Kidney epithelial cell (primary cell): Measurements from ENCODE around the gene ECM2. TPM values are rescaled to one million over a fixed set of nuclear protein-coding genes. Genes with fewer than 3 reads are reported as not detected.

Source experiments
- DNase-seq: peaks from one replicate; pipeline ENCODE4 v3.0.0-alpha.2; 2010; ENCODE audit warnings: low read depth
- H3K27me3 ChIP-seq: 2 replicates; pipeline ENCODE4 v1.6.0; 2011; ENCODE audit warnings: low read length; ENCODE audit not compliant: control insufficient read depth, insufficient read depth
- H3K36me3 ChIP-seq: 2 replicates; pipeline ENCODE4 v1.5.1; 2011; ENCODE audit warnings: low read length; ENCODE audit not compliant: control insufficient read depth, insufficient read depth
- H3K4me3 ChIP-seq: 2 replicates; pipeline ENCODE4 v1.5.1; 2011; ENCODE audit warnings: low read depth, mild to moderate bottlenecking, control low read depth, low read length
- CTCF ChIP-seq: IDR thresholded peaks from 2 replicates; pipeline ENCODE4 v1.5.1; 2011; ENCODE audit warnings: mild to moderate bottlenecking, moderate library complexity, low read length, control low read depth, inconsistent platforms; ENCODE audit not compliant: insufficient read depth, poor library complexity, severe bottlenecking
- total RNA-seq: library from RNA; depleted of rRNA; stranded (reverse); fragments of >200 nt; gene quantifications from 2 replicates; pipeline ENCODE4 v1.2.3, GENCODE V29; 2015

ECM2 gene
- total RNA-seq, 1 donor from 2014 or later, result not detected

GRCh38 chr9:92493749-92494387 is 41.9 kb downstream of the ECM2 start:
- Histone ChIP-seq H3K27me3 (no peaks in the 10 kb centered on the region), H3K4me3 (no peak overlapping the region), H3K36me3 (no peaks in the 10 kb centered on the region)
- TF ChIP-seq CTCF, result no peak
- DNase-seq, result no peak

DNA sequence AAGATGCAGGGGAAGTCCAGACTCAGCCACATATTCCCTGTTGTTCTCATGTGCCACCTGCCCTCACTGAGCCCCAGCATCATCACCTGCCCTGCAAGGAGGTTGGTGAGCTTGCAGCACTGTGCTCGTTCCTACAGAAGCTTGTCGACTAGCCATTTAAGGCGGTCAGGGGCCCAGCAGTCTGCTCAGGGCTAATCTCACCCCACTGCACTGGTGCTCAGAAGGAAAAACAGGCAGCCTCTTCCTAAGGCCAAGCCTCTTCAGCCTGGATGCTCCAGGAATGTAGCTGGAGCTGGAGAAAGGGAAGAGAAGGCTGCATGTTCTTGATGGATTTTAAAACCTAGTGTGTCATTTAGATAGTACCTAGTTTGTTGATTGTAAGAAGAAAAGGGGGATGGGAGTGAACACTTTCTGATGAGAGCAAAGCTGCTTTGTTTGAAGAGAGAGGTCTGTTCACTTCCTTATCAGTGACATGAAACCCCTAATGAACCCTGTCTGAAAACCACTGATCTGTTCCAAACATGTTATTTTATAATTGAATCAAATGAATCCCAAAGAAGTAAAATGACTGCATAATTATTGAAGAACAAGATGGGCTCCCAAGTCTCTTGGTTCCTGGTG is 42.9 kb downstream of the ECM2 start:
- Histone ChIP-seq H3K4me3 (no peak overlapping the region), H3K27me3 (no peaks in the 10 kb centered on the region), H3K36me3 (no peaks in the 10 kb centered on the region)
- no peak for TF ChIP-seq CTCF
- DNase-seq, result no peak

GRCh38 chr9:92488681-92489550 is 46.9 kb downstream of the ECM2 start:
- no peak for DNase-seq
- TF ChIP-seq CTCF, result no peak
- no peaks in the 10 kb centered on the region for H3K36me3 ChIP-seq
- no peaks in the 10 kb centered on the region for H3K27me3 ChIP-seq
- H3K4me3 ChIP-seq, result no peak overlapping the region

DNA sequence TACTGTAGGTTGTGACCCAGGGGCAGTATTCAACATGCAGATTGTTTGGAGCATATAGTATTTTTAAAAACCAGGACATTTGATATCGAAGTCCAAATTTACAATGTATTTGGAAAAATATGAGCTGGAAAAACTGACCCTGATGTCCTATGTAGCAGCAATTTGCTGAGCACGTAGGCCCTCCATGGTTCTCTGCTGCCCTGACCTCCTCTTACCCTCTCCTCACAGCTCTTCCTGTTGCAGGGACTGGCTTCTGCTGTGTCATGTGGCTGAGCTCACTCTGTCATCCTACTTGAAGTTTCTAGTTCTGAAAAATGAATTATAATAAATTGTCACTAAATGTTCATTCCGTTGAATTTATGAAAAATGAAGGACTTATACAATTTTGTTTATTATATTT is 49.4 kb downstream of the ECM2 start:
- TF ChIP-seq CTCF, result no peak
- no peaks in the 10 kb centered on the region for H3K36me3 ChIP-seq
- H3K4me3 ChIP-seq, result no peak overlapping the region
- no peaks in the 10 kb centered on the region for H3K27me3 ChIP-seq
- no peak for DNase-seq

DNA sequence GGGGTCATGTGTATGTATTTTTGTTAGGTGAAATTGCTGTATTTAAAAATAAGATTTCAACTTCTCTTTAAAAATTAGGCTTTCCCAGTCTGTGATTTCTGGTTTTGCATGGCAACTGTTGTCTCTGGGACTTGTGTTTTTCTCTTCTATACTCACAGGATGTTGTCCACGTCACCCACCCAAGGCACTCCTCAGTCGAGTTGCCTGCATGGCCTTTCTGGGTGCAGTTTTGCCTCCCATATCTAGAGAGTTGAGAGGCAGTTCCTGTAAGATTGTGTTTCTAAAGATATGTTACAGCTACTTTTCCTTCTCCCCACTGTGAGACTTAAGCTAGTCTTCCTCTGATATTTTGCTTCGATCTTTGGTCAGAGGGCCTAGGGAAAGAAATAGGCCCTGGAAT is 51.2 kb downstream of the ECM2 start:
- H3K27me3 ChIP-seq, result no peaks in the 10 kb centered on the region
- H3K36me3 ChIP-seq, result no peaks in the 10 kb centered on the region
- no peak overlapping the region for H3K4me3 ChIP-seq
- no peak for DNase-seq
- TF ChIP-seq CTCF, result no peak
